ENCODE results near the gene ZEB1. TPM values are rescaled to one million over a fixed set of nuclear protein-coding genes. Genes with fewer than 3 reads are reported as not detected.

Gene ZEB1
- total and polyA plus RNA-seq, 9 of the 15 experiments (the other 6 are each of a cell fraction or from before 2014, with no cell fraction given): 2.1 to 8.4 (median 4.9) TPM

GRCh38 chr10:31319602-31320549, 860 bp downstream of the ZEB1 start:
- POLR2A ChIA-PET: no interaction called here
- in situ Hi-C loops (cut with MboI) (no loop called here), intact Hi-C loops (cut with micrococcal nuclease) (no loop called here)
- CTCF ChIA-PET (ENCODE audit: low intra/inter-chr PET ratio): no interaction called here
- Histone ChIP-seq H3K4me3 (peak overlapping the region; percentile 89), H3K4me1 (replicated peaks in 1 of 2; ENCODE audit: control insufficient read depth in 2 of 2, insufficient read depth in 2 of 2, low read length in 2 of 2) (peaks cover 7 to 26% of the 10 kb centered on the region in 2 experiments; a peak in 3 of 5 replicates), H3K4me2 (ENCODE audit: insufficient read depth, low read length) (peak overlapping the region; percentile 86), H3K9ac (ENCODE audit: insufficient read depth in 1 of 2, low read depth in 2 of 2, low read length in 2 of 2) (peak overlapping the region; percentile 64 to 93; a peak in 3 of 4 replicates), H4K20me1 (replicated peaks; ENCODE audit: control insufficient read depth, insufficient read depth, low read length) (peaks cover 8% of the 10 kb centered on the region; the same call in 1 of the 2 replicates), H2AFZ (ENCODE audit: low read depth, low read length) (peak overlapping the region; percentile 98), H3K27me3 (ENCODE audit: control insufficient read depth in 2 of 2, insufficient read depth in 2 of 2, low read length in 2 of 2) (peaks cover 3 to 5% of the 10 kb centered on the region in 2 experiments; a peak in 3 of 5 replicates), H3K79me2 (ENCODE audit: control insufficient read depth, insufficient read depth, low read length) (peaks cover 8% of the 10 kb centered on the region; the same call in 2 of the 3 replicates), H3K36me3 (ENCODE audit: control insufficient read depth, insufficient read depth, low read length) (no peaks in the 10 kb centered on the region), H3K9me3 (replicated peaks; ENCODE audit: control insufficient read depth, insufficient read depth, low read depth, low read length) (no peaks in the 10 kb centered on the region), H3K27ac (ENCODE audit: extremely low read depth, low read depth, low read length) (peak overlapping the region; percentile 75), H3K9me1 (ENCODE audit: control insufficient read depth, insufficient read depth, low read length) (no peaks in the 10 kb centered on the region)
- ATAC-seq (peak; percentile 44), DNase-seq (ENCODE audit: extremely low read depth in 1 of 4, low spot score in 3 of 4) (peak; percentile 18 to 41 (median 20)), FAIRE-seq (no peak)
- WGBS (ENCODE audit: insufficient coverage, low coverage, missing lambda C conversion rate): 0% methylated on average over 28 of the region's 129 CpGs
- no TSS peak for BruUV-seq (replicated peaks)
- TF ChIP-seq RBFOX2 (IDR thresholded peaks at IDR 0.05; ENCODE audit: low read depth, low read length): peak; percentile 56; the same call in 1 of the 2 replicates
- TF ChIP-seq HDAC6 (IDR thresholded peaks at IDR 0.05; ENCODE audit: low read depth, low read length): peak; percentile 90; the same call in 1 of the 2 replicates
- no peak for TF ChIP-seq ILK (tag; IDR thresholded peaks at IDR 0.05; ENCODE audit: borderline replicate concordance, low read depth)
- no peak for TF ChIP-seq SRSF3 (IDR thresholded peaks at IDR 0.05; ENCODE audit: insufficient read depth, low read length)
- TF ChIP-seq POLR2AphosphoS5 (IDR thresholded peaks at IDR 0.05; ENCODE audit: control insufficient read depth, insufficient read depth, low read depth, low read length): no peak
- no peak for TF ChIP-seq ETV6 (IDR thresholded peaks at IDR 0.05; ENCODE audit: borderline replicate concordance in 1 of 2, low read depth in 2 of 2, low read length in 1 of 2)
- no peak for TF ChIP-seq ETV6 (CRISPR knock-in tag; IDR thresholded peaks at IDR 0.05; ENCODE audit: borderline replicate concordance)
- TF ChIP-seq RBM22 (IDR thresholded peaks at IDR 0.05; ENCODE audit: low read depth, low read length, poor library complexity, severe bottlenecking): no peak
- TF ChIP-seq SMAD4 (CRISPR knock-in tag; conservative IDR thresholded peaks at IDR 0.05): peak; percentile 43
- TF ChIP-seq NR2C2 (CRISPR knock-in tag; IDR thresholded peaks at IDR 0.05): no peak
- no peak for TF ChIP-seq NR2C2 (tag; IDR thresholded peaks at IDR 0.05)
- TF ChIP-seq FOXJ3 (CRISPR knock-in tag; IDR thresholded peaks at IDR 0.05): no peak
- TF ChIP-seq SRSF1 (IDR thresholded peaks at IDR 0.05; ENCODE audit: low read depth, low read length): no peak
- TF ChIP-seq SPI1 (IDR thresholded peaks at IDR 0.05; ENCODE audit: borderline replicate concordance, low read depth, low read length): no peak
- TF ChIP-seq COPS2 (conservative IDR thresholded peaks at IDR 0.05): no peak
- no peak for TF ChIP-seq DDX20 (tag; IDR thresholded peaks at IDR 0.05; ENCODE audit: low read depth)
- peak; percentile 20 for TF ChIP-seq SAP30 (IDR thresholded peaks at IDR 0.05; ENCODE audit: borderline replicate concordance, insufficient read depth, low read depth, low read length, poor library complexity, severe bottlenecking)
- TF ChIP-seq TFE3 (CRISPR knock-in tag; IDR thresholded peaks at IDR 0.05): no peak
- no peak for TF ChIP-seq ZNF212 (CRISPR knock-in tag; IDR thresholded peaks at IDR 0.05)
- TF ChIP-seq PCBP1 (IDR thresholded peaks at IDR 0.05; ENCODE audit: low read depth, low read length, poor library complexity, severe bottlenecking): no peak
